ENCODE results near the gene GIPC3.

GRCh38 chr19:3603121-3603811 is 18.0 kb downstream of the GIPC3 start:
- TF ChIP-seq POLR2AphosphoS5 (IDR thresholded peaks at IDR 0.05; ENCODE audit: low read depth, low read length): no peak
- TF ChIP-seq POLR2A (IDR thresholded peaks at IDR 0.05; ENCODE audit: low read depth, low read length): no peak
- TF ChIP-seq TAF1 (IDR thresholded peaks at IDR 0.05; ENCODE audit: low read depth, low read length): no peak
- no peak for TF ChIP-seq POU2F2 (IDR thresholded peaks at IDR 0.05; ENCODE audit: low read depth, low read length)
